ENCODE results near the gene UBA1. TPM values are rescaled to one million over a fixed set of nuclear protein-coding genes. Genes with fewer than 3 reads are reported as not detected.
A peak's percentile ranks its signal among the peaks of the same experiment; 100 is the strongest.

UBA1 gene
- total and polyA plus RNA-seq, 9 donors = 90.0 to 196 (median 155) TPM

DNA sequence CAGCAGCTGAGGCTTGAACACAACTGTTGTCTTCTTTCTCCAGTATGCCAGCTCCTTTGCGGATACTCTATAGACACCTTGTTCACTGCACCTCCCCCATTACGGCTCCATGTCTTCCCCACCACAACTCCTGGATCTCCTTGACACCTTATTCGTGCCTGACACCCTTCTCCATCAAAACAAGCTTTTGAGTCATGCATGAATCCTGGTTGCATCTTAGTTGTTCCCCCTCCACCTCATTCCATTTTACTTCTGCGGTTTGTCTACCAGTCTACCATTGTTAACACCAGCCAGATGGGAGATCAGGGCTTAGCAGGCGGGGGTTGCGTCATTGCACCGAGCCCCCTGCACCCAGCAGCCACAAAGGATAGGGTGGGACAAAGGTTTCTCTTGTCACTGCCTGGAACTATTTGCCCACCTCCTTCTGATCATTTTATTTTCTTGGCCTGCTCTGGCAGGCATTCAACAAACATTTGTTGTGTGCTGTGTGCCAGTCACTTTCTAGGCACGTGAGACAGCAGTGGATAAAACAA lies 22.8 kb downstream of the UBA1 start:
- H3K9me3 ChIP-seq = no peaks in the 10 kb centered on the region
- TF ChIP-seq EP300 (IDR thresholded peaks at IDR 0.05) (no peak), POLR2A (IDR thresholded peaks at IDR 0.05) (no peak)
- TF ChIP-seq, protein P1, sequence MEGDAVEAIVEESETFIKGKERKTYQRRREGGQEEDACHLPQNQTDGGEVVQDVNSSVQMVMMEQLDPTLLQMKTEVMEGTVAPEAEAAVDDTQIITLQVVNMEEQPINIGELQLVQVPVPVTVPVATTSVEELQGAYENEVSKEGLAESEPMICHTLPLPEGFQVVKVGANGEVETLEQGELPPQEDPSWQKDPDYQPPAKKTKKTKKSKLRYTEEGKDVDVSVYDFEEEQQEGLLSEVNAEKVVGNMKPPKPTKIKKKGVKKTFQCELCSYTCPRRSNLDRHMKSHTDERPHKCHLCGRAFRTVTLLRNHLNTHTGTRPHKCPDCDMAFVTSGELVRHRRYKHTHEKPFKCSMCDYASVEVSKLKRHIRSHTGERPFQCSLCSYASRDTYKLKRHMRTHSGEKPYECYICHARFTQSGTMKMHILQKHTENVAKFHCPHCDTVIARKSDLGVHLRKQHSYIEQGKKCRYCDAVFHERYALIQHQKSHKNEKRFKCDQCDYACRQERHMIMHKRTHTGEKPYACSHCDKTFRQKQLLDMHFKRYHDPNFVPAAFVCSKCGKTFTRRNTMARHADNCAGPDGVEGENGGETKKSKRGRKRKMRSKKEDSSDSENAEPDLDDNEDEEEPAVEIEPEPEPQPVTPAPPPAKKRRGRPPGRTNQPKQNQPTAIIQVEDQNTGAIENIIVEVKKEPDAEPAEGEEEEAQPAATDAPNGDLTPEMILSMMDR (IDR thresholded peaks at IDR 0.05) = no peak
- H3K27me3 ChIP-seq = no peaks in the 10 kb centered on the region
- DNase-seq = peak in 1 of 5 donors; percentile 31
- H3K4me3 ChIP-seq = no peak overlapping the region
- no peaks in the 10 kb centered on the region for H3K36me3 ChIP-seq
- peaks cover 14% of the 10 kb centered on the region for H3K4me1 ChIP-seq (ENCODE audit: insufficient read depth)
- H3K27ac ChIP-seq = no peak overlapping the region
- intact Hi-C loops (cut with DNase I) = no loop called here
- 79 to 86% (median 84%) methylated on average over 8 of the region's 8 CpGs for WGBS, 3 donors

DNA sequence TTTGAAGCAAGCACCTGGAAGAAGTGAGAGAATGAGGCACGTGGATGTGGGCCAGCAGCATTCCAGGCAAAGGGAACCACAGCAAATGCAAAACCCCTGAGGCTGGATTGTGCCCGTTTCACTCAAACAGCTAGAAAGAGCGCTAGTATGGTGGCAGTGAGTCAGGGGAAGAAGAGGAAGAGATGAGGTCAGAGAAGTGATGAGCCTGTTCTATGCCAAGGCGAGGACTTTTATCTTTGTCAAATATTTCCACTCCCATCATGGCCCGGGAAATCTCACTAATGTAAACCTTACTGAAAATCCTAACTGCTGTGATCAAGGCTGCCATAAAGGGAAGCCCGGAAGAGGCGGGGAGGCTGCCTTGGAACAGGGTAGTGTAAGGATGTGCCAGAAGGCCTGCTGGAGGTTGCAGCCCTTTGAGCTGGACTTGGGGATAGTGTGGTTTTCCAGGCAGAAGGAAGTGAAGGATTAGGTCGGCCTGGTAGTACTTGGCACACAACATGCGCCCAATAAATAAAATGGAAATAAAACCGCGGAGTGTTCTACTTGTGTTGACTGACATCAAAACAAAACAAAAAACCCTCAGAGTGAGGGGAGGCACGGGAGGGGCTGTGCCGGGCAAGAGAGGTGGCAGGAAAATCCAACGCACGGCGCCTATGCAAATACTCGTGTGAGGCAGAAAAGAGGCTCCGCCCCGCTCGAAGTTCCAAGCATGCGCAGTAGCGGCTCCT lies 23.7 kb downstream of the UBA1 start:
- peaks cover 16% of the 10 kb centered on the region for H3K4me1 ChIP-seq (ENCODE audit: insufficient read depth)
- intact Hi-C loops (cut with DNase I) = no loop called here
- 12 to 15% (median 14%) methylated on average over 22 of the region's 22 CpGs for whole genome bisulfite sequencing, 3 donors
- H3K9me3 ChIP-seq = no peaks in the 10 kb centered on the region
- DNase-seq = peak in 3 of 5 donors; percentile 49 to 56 (median 51)
- TF ChIP-seq, protein P1 (IDR thresholded peaks at IDR 0.05) = no peak
- TF ChIP-seq EP300 (IDR thresholded peaks at IDR 0.05) (no peak), POLR2A (IDR thresholded peaks at IDR 0.05) (no peak)
- H3K36me3 ChIP-seq = no peaks in the 10 kb centered on the region
- no peaks in the 10 kb centered on the region for H3K27me3 ChIP-seq
- H3K4me3 ChIP-seq = peak overlapping the region; percentile 83
- peak overlapping the region; percentile 59 to 93 for H3K27ac ChIP-seq

DNA sequence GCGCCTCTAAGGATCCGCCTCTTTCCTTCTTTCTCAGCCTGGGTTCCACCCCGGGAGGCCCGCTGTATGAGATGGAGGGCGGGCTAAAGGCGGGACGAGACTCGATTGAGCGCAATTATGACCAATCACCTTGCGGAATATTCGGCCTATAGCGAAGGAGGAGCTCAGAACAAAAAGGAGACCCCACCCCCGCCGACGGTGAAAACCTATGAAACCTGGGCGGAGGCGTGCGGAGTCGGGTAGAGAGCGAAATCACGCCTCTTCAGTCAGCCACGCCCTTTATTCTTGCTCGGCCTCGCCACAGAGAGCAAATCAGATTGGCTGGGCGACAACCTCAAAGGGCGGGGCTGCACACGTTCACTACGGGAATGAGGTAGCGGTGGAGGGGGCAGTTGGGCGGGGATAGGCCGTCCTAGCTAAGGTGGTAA lies 24.2 kb downstream of the UBA1 start:
- 3 to 12% (median 3%) methylated on average over 31 of the region's 31 CpGs for WGBS, 3 donors
- H3K27ac ChIP-seq = peak overlapping the region; percentile 88 to 93

DNA sequence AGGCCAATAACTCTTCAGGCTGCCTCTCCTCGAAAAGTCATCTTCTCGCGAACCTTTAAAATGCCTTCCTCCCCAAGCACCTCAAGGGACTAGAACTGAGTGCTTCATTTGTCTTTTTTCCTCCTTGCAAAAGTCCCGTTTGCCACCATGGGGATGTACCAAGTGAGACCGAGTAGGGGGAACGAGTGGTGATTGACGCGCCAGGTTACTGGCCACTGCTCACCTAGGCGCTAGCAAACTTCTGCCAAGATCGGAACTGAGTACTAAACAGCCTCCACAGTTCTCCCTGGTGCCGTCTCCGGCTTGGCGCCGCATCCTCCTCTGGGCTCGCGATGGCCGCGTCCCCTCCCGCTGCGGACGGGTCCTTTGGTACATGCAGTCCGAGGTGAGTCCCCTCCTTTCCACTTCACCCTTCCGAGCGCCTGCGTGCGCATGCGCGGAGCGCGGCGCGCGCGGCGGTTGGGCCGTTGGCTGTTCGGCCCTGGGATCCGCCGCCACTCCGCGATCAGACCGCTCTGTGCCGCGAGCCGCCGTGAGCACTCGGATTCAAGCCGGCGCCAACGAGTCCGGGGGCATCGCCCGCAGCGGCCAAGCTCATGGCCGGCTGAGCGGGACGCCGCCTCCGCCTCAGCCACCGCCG lies 24.8 kb downstream of the UBA1 start, which contains the start of gene CDK16:
CDK16 (plus strand) TSS at position 402 of the 640 bp plus-strand sequence. CDS start 4,877 bp downstream, outside the sequence.
- Histone ChIP-seq H3K27ac (peak within 1 kb of the TSS; percentile 88 to 93), H3K27me3 (no peaks in the 10 kb centered on the region), H3K4me3 (peak within 1 kb of the TSS; percentile 83), H3K9me3 (no peaks in the 10 kb centered on the region), H3K4me1 (ENCODE audit: insufficient read depth) (peaks cover 16% of the 10 kb centered on the region), H3K36me3 (no peaks in the 10 kb centered on the region)
- TF ChIP-seq POLR2A (IDR thresholded peaks at IDR 0.05) = peak; percentile 84
- TF ChIP-seq, protein P1 (IDR thresholded peaks at IDR 0.05) = no peak
- intact Hi-C loops (cut with DNase I) = no loop called here
- 4% methylated on average over 52 to 61 of the region's 61 CpGs for WGBS, 3 donors
- peak; percentile 81 to 89 (median 85) for DNase-seq

More for the DNA sequence above, 24.2 kb downstream of the UBA1 start:
- peaks cover 16% of the 10 kb centered on the region for H3K4me1 ChIP-seq (ENCODE audit: insufficient read depth)
- peak overlapping the region; percentile 83 for H3K4me3 ChIP-seq
- TF ChIP-seq POLR2A (IDR thresholded peaks at IDR 0.05) = peak; percentile 51
- TF ChIP-seq EP300 (IDR thresholded peaks at IDR 0.05) = no peak
- TF ChIP-seq, protein P1 (IDR thresholded peaks at IDR 0.05) = no peak
- intact Hi-C loops (cut with DNase I) = no loop called here
- peak; percentile 96 to 99 (median 97) for DNase-seq
- no peaks in the 10 kb centered on the region for H3K36me3 ChIP-seq
- H3K9me3 ChIP-seq = no peaks in the 10 kb centered on the region
- H3K27me3 ChIP-seq = no peaks in the 10 kb centered on the region
